H1 (cell line): ENCODE measurements around the gene ZMYM4. TPM values are rescaled to one million over a fixed set of nuclear protein-coding genes. Genes with fewer than 3 reads are reported as not detected.

ENCODE experiments used
- CTCF ChIA-PET: fragments of 300-600 bp; sonication (Branson Sonifier 250); formaldehyde crosslinking; loops from one replicate; lab custom pipeline; 2021; ENCODE audit not compliant: partially characterized antibody; lab: Charles Lee
- POLR2A ChIA-PET: fragments of 300-600 bp; sonication (Branson Sonifier 250); formaldehyde crosslinking; loops from one replicate; lab custom pipeline; 2021; ENCODE audit warnings: inconsistent platforms; ENCODE audit not compliant: partially characterized antibody; lab: Charles Lee
- DNase-seq, 2 experiments: peaks; one replicate each; pipeline versions ENCODE4 v3.0.0 to v3.0.0-alpha.2; 2010 to 2022; ENCODE audit warnings: low spot score in 2 of 2, low read depth in 1 of 2, mixed read lengths in 1 of 2
- FAIRE-seq: peaks from 2 replicates; lab custom pipeline; 2011; peaks lifted over from hg19 to GRCh38; lab: Jason Lieb, UNC
- H2AFZ ChIP-seq: 2 replicates; pipeline ENCODE4 v1.8.1; 2012; ENCODE audit warnings: low read length, inconsistent platforms
- H2AK5ac ChIP-seq: 2 replicates; pipeline ENCODE4 v1.6.1; 2013; ENCODE audit warnings: low read depth, low read length
- H2BK120ac ChIP-seq: replicated peaks from 2 replicates; pipeline ENCODE3; 2013; ENCODE audit warnings: low read depth, low read length, inconsistent platforms
- H2BK12ac ChIP-seq: 2 replicates; pipeline ENCODE4 v1.6.1; 2013; ENCODE audit warnings: low read depth, low read length
- H2BK15ac ChIP-seq: 2 replicates; pipeline ENCODE4 v1.6.1; 2013; ENCODE audit warnings: low read length
- H2BK20ac ChIP-seq: 2 replicates; pipeline ENCODE4 v1.6.1; 2013; ENCODE audit warnings: low read length
- H2BK5ac ChIP-seq: 2 replicates; pipeline ENCODE4 v1.6.1; 2013; ENCODE audit warnings: low read depth, low read length
- H3K14ac ChIP-seq: 2 replicates; pipeline ENCODE4 v1.6.1; 2013; ENCODE audit warnings: inconsistent platforms; ENCODE audit not compliant: insufficient read length
- H3K18ac ChIP-seq: 2 replicates; pipeline ENCODE4 v1.6.1; 2013; ENCODE audit warnings: low read length; ENCODE audit errors: extremely low read depth
- H3K23ac ChIP-seq: 2 replicates; pipeline ENCODE4 v1.6.1; 2013; ENCODE audit warnings: inconsistent platforms; ENCODE audit not compliant: insufficient read length
- H3K23me2 ChIP-seq: 2 replicates; pipeline ENCODE4 v1.6.1; 2013; ENCODE audit warnings: low read depth, low read length
- H3K27ac ChIP-seq: 2 replicates; pipeline ENCODE4 v1.6.1; 2011; ENCODE audit warnings: low read depth, low read length, inconsistent platforms
- H3K27me3 ChIP-seq, 4 experiments: replicated peaks in 1 of 4; 1 replicate in 1 of 4; 2 replicates in 3 of 4; pipeline versions ENCODE4 v1.6.1 to v1.8.1; 2011 to 2013; ENCODE audit warnings: low read length in 3 of 4, mild to moderate bottlenecking in 3 of 4, inconsistent platforms in 2 of 4, mixed read lengths in 2 of 4, moderate library complexity in 1 of 4; ENCODE audit not compliant: control insufficient read depth in 3 of 4, insufficient read depth in 3 of 4; ENCODE audit errors: extremely low read depth in 1 of 4
- H3K36me3 ChIP-seq, 4 experiments: 2 replicates each; pipeline versions ENCODE4 v1.6.1 to v1.8.1; 2011 to 2013; ENCODE audit warnings: mild to moderate bottlenecking in 4 of 4, low read length in 3 of 4, moderate library complexity in 2 of 4, control low read depth in 1 of 4, inconsistent platforms in 1 of 4; ENCODE audit not compliant: insufficient read depth in 4 of 4, control insufficient read depth in 2 of 4
- H3K4ac ChIP-seq: replicated peaks from 2 replicates; pipeline ENCODE3; 2013; ENCODE audit warnings: low read length, low read depth, mixed read lengths, inconsistent platforms; ENCODE audit not compliant: insufficient read length
- H3K4me1 ChIP-seq, 4 experiments: replicated peaks in 1 of 4; 1 replicate in 1 of 4; 2 replicates in 3 of 4; pipeline versions ENCODE4 v1.6.1 to v1.8.1; 2011 to 2013; ENCODE audit warnings: low read length in 3 of 4, inconsistent platforms in 2 of 4, mixed read lengths in 1 of 4; ENCODE audit not compliant: insufficient read depth in 4 of 4, control insufficient read depth in 3 of 4
- H3K4me2 ChIP-seq, 2 experiments: 2 replicates each; pipeline versions ENCODE4 v1.6.1 to v1.8.1; 2011 to 2013; ENCODE audit warnings: low read depth in 2 of 2, low read length in 2 of 2, control low read depth in 1 of 2, inconsistent platforms in 1 of 2, mild to moderate bottlenecking in 1 of 2; ENCODE audit not compliant: insufficient read depth in 1 of 2
- H3K4me3 ChIP-seq, 4 experiments: fragments of 200-600, 300-600 bp in 1 of 4; sonication (generic), shearing (Covaris generic), sonication (Bioruptor Twin) in 1 of 4; 2 replicates each; pipeline versions ENCODE4 v1.5.1 to v1.8.1; 2011 to 2016; ENCODE audit warnings: low read length in 4 of 4, low read depth in 3 of 4, control low read depth in 2 of 4, inconsistent platforms in 2 of 4, mild to moderate bottlenecking in 2 of 4, mixed read lengths in 1 of 4, moderate library complexity in 1 of 4; ENCODE audit not compliant: insufficient read depth in 2 of 4; ENCODE audit errors: extremely low read depth in 1 of 4
- H3K56ac ChIP-seq: replicated peaks from 2 replicates; pipeline ENCODE3; 2013; ENCODE audit warnings: low read depth, mild to moderate bottlenecking, mixed read lengths, low read length, inconsistent platforms; ENCODE audit not compliant: insufficient read length
- H3K79me1 ChIP-seq: 2 replicates; pipeline ENCODE4 v1.6.1; 2013; ENCODE audit warnings: low read depth, low read length, control low read depth
- H3K79me2 ChIP-seq, 2 experiments: 2 replicates each; pipeline versions ENCODE4 v1.6.1 to v1.8.1; 2012 to 2013; ENCODE audit warnings: low read length in 2 of 2, mild to moderate bottlenecking in 2 of 2, inconsistent platforms in 1 of 2; ENCODE audit not compliant: insufficient read depth in 2 of 2, control insufficient read depth in 1 of 2
- H3K9ac ChIP-seq, 4 experiments: replicated peaks in 1 of 4; 1 replicate in 1 of 4; 2 replicates in 3 of 4; pipeline versions ENCODE4 v1.6.1 to v1.8.1; 2011 to 2013; ENCODE audit warnings: low read depth in 3 of 4, low read length in 3 of 4, control low read depth in 2 of 4, mild to moderate bottlenecking in 2 of 4, moderate library complexity in 2 of 4, inconsistent platforms in 1 of 4; ENCODE audit errors: extremely low read depth in 1 of 4
- H3K9me3 ChIP-seq, 2 experiments: 2 replicates each; pipeline versions ENCODE4 v1.6.1 to v1.8.1; 2012 to 2013; ENCODE audit warnings: mild to moderate bottlenecking in 2 of 2, moderate library complexity in 2 of 2, control low read depth in 1 of 2, inconsistent platforms in 1 of 2, low read depth in 1 of 2, low read length in 1 of 2, mixed read lengths in 1 of 2; ENCODE audit not compliant: insufficient read depth in 2 of 2
- H4K20me1 ChIP-seq, 2 experiments: replicated peaks in 1 of 2; 2 replicates each; pipeline versions ENCODE3 to v1.8.1; 2011 to 2013; ENCODE audit warnings: inconsistent platforms in 2 of 2, low read length in 2 of 2, mild to moderate bottlenecking in 1 of 2; ENCODE audit not compliant: insufficient read depth in 2 of 2, control insufficient read depth in 1 of 2
- H4K5ac ChIP-seq: 2 replicates; pipeline ENCODE4 v1.6.1; 2013; ENCODE audit warnings: low read length, low read depth, mixed read lengths, inconsistent platforms; ENCODE audit not compliant: insufficient read length
- H4K8ac ChIP-seq: 2 replicates; pipeline ENCODE4 v1.8.0; 2013; ENCODE audit warnings: mild to moderate bottlenecking, moderate library complexity, low read length, inconsistent platforms; ENCODE audit not compliant: insufficient read depth; ENCODE audit errors: extremely low read depth
- H4K91ac ChIP-seq: replicated peaks from 2 replicates; pipeline ENCODE3; 2013; ENCODE audit warnings: low read length, mixed read lengths, inconsistent platforms; ENCODE audit not compliant: insufficient read length
- E2F6 ChIP-seq: IDR thresholded peaks from 2 replicates; pipeline ENCODE4 v1.6.1; 2012; ENCODE audit warnings: inconsistent platforms
- EGR1 ChIP-seq: IDR thresholded peaks from 2 replicates; pipeline ENCODE4 v1.6.1; 2011; ENCODE audit warnings: low read depth, low read length, borderline replicate concordance
- HDAC2 ChIP-seq, 2 experiments: fragments of 300-600 bp in 1 of 2; sonication (generic) in 1 of 2; IDR thresholded peaks; 2 replicates each; pipeline ENCODE4 v1.6.1; 2011 to 2012; ENCODE audit warnings: low read depth in 2 of 2, low read length in 2 of 2, mild to moderate bottlenecking in 2 of 2, moderate library complexity in 2 of 2, borderline replicate concordance in 1 of 2, inconsistent platforms in 1 of 2
- KDM1A ChIP-seq: fragments of 200-600, 300-600 bp; sonication (generic); IDR thresholded peaks from 2 replicates; pipeline ENCODE4 v1.7.1; 2016; ENCODE audit warnings: mild to moderate bottlenecking, low read length, borderline replicate concordance
- KDM4A ChIP-seq: IDR thresholded peaks from one replicate; pipeline ENCODE4 v1.7.1; 2012; ENCODE audit warnings: low read depth, mild to moderate bottlenecking, moderate library complexity, low read length, inconsistent platforms; ENCODE audit not compliant: severe bottlenecking
- KDM5A ChIP-seq: fragments of 200-600 bp; IDR thresholded peaks from 2 replicates; pipeline ENCODE4 v1.7.1; 2012; ENCODE audit warnings: mild to moderate bottlenecking, low read length, inconsistent platforms, mixed read lengths
- NANOG ChIP-seq: IDR thresholded peaks from 2 replicates; pipeline ENCODE4 v1.6.1; 2011; ENCODE audit warnings: low read length, low read depth, mild to moderate bottlenecking, inconsistent platforms; ENCODE audit not compliant: insufficient read depth, poor library complexity, severe bottlenecking
- RBBP5 ChIP-seq: IDR thresholded peaks from 2 replicates; pipeline ENCODE4 v1.7.1; 2012; ENCODE audit warnings: low read depth, mild to moderate bottlenecking, inconsistent platforms, low read length, moderate library complexity, borderline replicate concordance
- SIX5 ChIP-seq: IDR thresholded peaks from 2 replicates; pipeline ENCODE4 v1.6.1; 2011; ENCODE audit warnings: mild to moderate bottlenecking, low read depth, low read length
- SP2 ChIP-seq: IDR thresholded peaks from 2 replicates; pipeline ENCODE4 v1.6.1; 2012; ENCODE audit warnings: mild to moderate bottlenecking, low read length, inconsistent platforms
- TAF7 ChIP-seq: optimal IDR thresholded peaks from 2 replicates; pipeline ENCODE3; 2011; ENCODE audit warnings: low read depth, mild to moderate bottlenecking, inconsistent platforms, low read length, moderate library complexity, borderline replicate concordance
- WGBS, 2 experiments: shearing (Covaris generic) in 1 of 2; methylation state at CpG; one replicate each; pipeline versions ENCODE4 v1.1.6 to v1.1.7; 2013 to 2015; ENCODE audit warnings: low lambda C conversion rate in 2 of 2, mixed read lengths in 2 of 2, inconsistent platforms in 1 of 2, low coverage in 1 of 2, missing lambda C conversion rate in 1 of 2; ENCODE audit not compliant: insufficient replicate concordance in 2 of 2, insufficient coverage in 1 of 2, insufficient read length in 1 of 2; ENCODE audit errors: extremely low coverage in 1 of 2, missing lambda C conversion rate in 1 of 2; 5-methylcytosine and 5-hydroxymethylcytosine counted together
- polyA plus RNA-seq, 7 experiments: library from polyadenylated mRNA; depleted of rRNA in 3 of 7; stranded (reverse) in 5 of 7; unstranded in 2 of 7; fragments of >200 nt in 5 of 7; fragments of 200-250 nt in 2 of 7; gene quantifications; 1 replicate in 5 of 7; 2 replicates in 1 of 7; 4 replicates in 1 of 7; pipeline versions ENCODE4 v1.2.1 to v1.2.3, GENCODE V29; 2011 to 2013; ENCODE audit warnings: missing spikeins in 2 of 7, mixed read lengths in 2 of 7
- total RNA-seq: library from RNA; stranded (reverse); fragmentation: NEBNext Ultra II Directional; extraction: Animal tissue kit (Norgen Biotek cat#: 25700); gene quantifications from 2 replicates; pipeline ENCODE4 v1.2.1, GENCODE V29; 2021

ZMYM4 gene
- total and polyA plus RNA-seq, 2 of the 8 experiments (the other 6 are each of a cell fraction or from before 2014, with no cell fraction given): 16.7 to 81.3 TPM

- Histone ChIP-seq H4K20me1 (peaks cover 0 to 1% of the 10 kb centered on the region in 2 experiments), H4K5ac (no peak overlapping the region), H3K9ac (no peak overlapping the region), H2BK5ac (no peak overlapping the region), H3K79me1 (peaks cover 3% of the 10 kb centered on the region; the same call in 1 of the 2 replicates), H3K18ac (no peak overlapping the region), H2BK15ac (no peak overlapping the region), H2AK5ac (no peak overlapping the region), H2BK12ac (no peak overlapping the region), H3K9me3 (peaks cover 4 to 6% of the 10 kb centered on the region in 2 experiments; a peak in 1 of 4 replicates), H3K4me2 (no peak overlapping the region), H3K56ac (no peak overlapping the region), H3K79me2 (peaks cover 0 to 83% of the 10 kb centered on the region in 2 experiments; a peak in 3 of 4 replicates), H3K14ac (no peak overlapping the region), H3K23me2 (no peaks in the 10 kb centered on the region; the same call in 1 of the 2 replicates), H3K27ac (no peak overlapping the region), H3K23ac (no peak overlapping the region), H3K4me3 (no peak overlapping the region), H4K8ac (no peak overlapping the region), H3K4ac (no peak overlapping the region), H2BK120ac (no peak overlapping the region), H2BK20ac (no peak overlapping the region), H2AFZ (no peak overlapping the region), H4K91ac (no peak overlapping the region), H3K36me3 (peaks cover 0 to 19% (median 9%) of the 10 kb centered on the region in 4 experiments; a peak in 3 of 8 replicates), H3K4me1 (no peaks in the 10 kb centered on the region), H3K27me3 (no peaks in the 10 kb centered on the region)
- 82% methylated on average over 6 of the region's 6 CpGs; no CpG with 5 or more reads in 1 of the 2 experiments for WGBS, 2 experiments
- DNase-seq: no peak
- no peak for FAIRE-seq
- CTCF ChIA-PET: interaction anchor here (0.7 kb wide), 1 partner anchor 189 kb away, joined by 4 read pairs; no protein-coding TSS in a partner anchor
- POLR2A ChIA-PET: interaction anchor here (1.2 to 2.3 kb wide), 3 partner anchors 9 to 344 kb away, joined by 3 to 6 read pairs (median 4); partner anchors contain the start of gene ZMYM4
- no peak for TF ChIP-seq NANOG
- no peak for TF ChIP-seq RBBP5
- no peak for TF ChIP-seq KDM5A
- TF ChIP-seq HDAC2 (IDR thresholded peaks at IDR 0.05; ENCODE audit: borderline replicate concordance in 1 of 2, low read depth in 2 of 2, low read length in 2 of 2): no peak
- no peak for TF ChIP-seq SIX5
- TF ChIP-seq E2F6: no peak
- no peak for TF ChIP-seq TAF7
- no peak for TF ChIP-seq KDM4A
- TF ChIP-seq EGR1: no peak
- no peak for TF ChIP-seq SP2
- TF ChIP-seq KDM1A: no peak
Measured at GRCh38 chr1:35278886-35279554, 10.5 kb downstream of the ZMYM4 start.
